SJSA1 (cell line): ENCODE measurements around the gene PRR36. TPM values are rescaled to one million over a fixed set of nuclear protein-coding genes. Genes with fewer than 3 reads are reported as not detected.
A peak's percentile ranks its signal among the peaks of the same experiment; 100 is the strongest.

ENCODE experiments used
- DNase-seq, 2 experiments: peaks; one replicate each; pipeline ENCODE4 v3.0.0-alpha.2; 2015 to 2020; ENCODE audit warnings: low spot score in 2 of 2, low read depth in 1 of 2
- H3K27ac ChIP-seq: fragments of 250-450 bp; sonication (Bioruptor Pico); 2 replicates; pipeline ENCODE4 v1.5.1; 2020; ENCODE audit warnings: mild to moderate bottlenecking, moderate library complexity
- H3K27me3 ChIP-seq: fragments of 250-450 bp; sonication (Bioruptor Pico); replicated peaks from 2 replicates; pipeline ENCODE4 v1.5.1; 2020; ENCODE audit warnings: mild to moderate bottlenecking, moderate library complexity
- H3K36me3 ChIP-seq: fragments of 250-450 bp; sonication (Bioruptor Pico); 2 replicates; pipeline ENCODE4 v1.5.1; 2020; ENCODE audit warnings: mild to moderate bottlenecking
- H3K4me1 ChIP-seq: fragments of 250-450 bp; sonication (Bioruptor Pico); replicated peaks from 2 replicates; pipeline ENCODE4 v1.6.1; 2021; ENCODE audit warnings: mild to moderate bottlenecking
- H3K4me3 ChIP-seq: fragments of 250-450 bp; sonication (Bioruptor Pico); 2 replicates; pipeline ENCODE4 v1.5.1; 2020; ENCODE audit warnings: mild to moderate bottlenecking
- H3K9me3 ChIP-seq: fragments of 250-450 bp; sonication (Bioruptor Pico); replicated peaks from 2 replicates; pipeline ENCODE4 v1.5.1; 2020; ENCODE audit warnings: mild to moderate bottlenecking
- total RNA-seq: library from RNA; depleted of rRNA; stranded (reverse); fragments of >200 nt; shearing (Covaris generic); gene quantifications from 2 replicates; pipeline ENCODE4 v1.2.3, GENCODE V29; 2014

PRR36 gene
- total RNA-seq, 1 experiment from 2014 or later, result not detected

DNA sequence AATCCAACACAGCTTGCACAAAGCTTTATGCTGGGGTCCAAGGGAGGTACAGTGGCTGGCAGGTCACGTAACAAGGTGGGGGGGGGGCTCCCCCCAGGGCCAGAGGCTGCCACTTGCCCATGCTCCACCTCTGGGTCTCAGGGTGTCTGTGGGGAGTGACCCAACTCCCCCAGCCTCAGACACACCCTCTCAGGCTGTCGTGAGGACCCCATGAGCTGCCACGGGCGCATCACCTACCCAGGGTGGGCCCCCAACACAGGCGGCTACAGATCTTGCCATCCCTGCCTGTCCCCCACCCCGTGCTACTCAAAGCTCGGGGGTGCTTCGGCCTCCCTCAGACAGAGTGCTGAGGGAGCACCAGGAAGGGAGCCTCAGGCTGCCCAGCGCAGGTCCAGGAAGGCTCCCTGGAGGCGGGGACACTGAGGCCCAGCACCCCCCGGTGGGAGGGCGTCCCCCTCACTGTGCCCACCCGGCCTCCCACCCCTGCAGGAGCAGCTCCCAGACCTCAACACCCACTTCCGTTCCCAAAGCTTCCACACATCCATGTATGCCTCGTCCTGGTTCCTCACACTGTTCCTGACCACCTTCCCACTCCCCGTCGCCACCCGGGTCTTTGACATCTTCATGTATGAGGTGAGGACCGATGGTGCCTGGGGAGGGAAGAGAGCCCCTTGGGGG, 23.1 kb downstream of the PRR36 start:
- no peaks in the 10 kb centered on the region for H3K9me3 ChIP-seq
- no peak overlapping the region for H3K4me3 ChIP-seq
- H3K36me3 ChIP-seq, result no peaks in the 10 kb centered on the region
- H3K27ac ChIP-seq, result no peak overlapping the region
- DNase-seq, result no peak
- H3K4me1 ChIP-seq, result no peaks in the 10 kb centered on the region
- no peaks in the 10 kb centered on the region for H3K27me3 ChIP-seq

- Histone ChIP-seq H3K9me3 (no peaks in the 10 kb centered on the region), H3K27me3 (no peaks in the 10 kb centered on the region), H3K4me1 (no peaks in the 10 kb centered on the region), H3K36me3 (no peaks in the 10 kb centered on the region), H3K4me3 (no peak overlapping the region), H3K27ac (no peak overlapping the region)
- no peak for DNase-seq
Observed at GRCh38 chr19:7850000-7850813, 24.0 kb downstream of the PRR36 start.

DNA sequence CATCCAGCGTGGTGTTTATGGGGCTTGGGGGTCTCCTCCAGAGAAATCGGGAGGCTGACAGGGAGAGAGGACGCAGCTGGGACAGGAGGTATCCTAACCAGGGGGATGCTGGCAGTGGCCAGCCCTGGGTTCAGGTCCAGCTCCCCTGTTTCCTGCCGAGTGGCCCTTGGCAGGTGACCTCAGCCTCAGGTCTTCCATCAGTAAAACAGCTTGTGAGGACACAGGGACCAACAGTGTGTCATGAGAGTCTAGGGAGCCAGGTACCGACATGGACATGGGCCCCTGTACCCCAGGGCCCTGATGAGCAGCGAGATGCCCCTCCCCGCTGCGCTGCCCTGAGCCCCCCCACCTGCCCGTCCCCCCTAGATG, 24.6 kb downstream of the PRR36 start:
- DNase-seq, result no peak
- Histone ChIP-seq H3K36me3 (no peaks in the 10 kb centered on the region), H3K9me3 (no peaks in the 10 kb centered on the region), H3K4me3 (no peak overlapping the region), H3K27ac (no peak overlapping the region), H3K4me1 (no peaks in the 10 kb centered on the region), H3K27me3 (no peaks in the 10 kb centered on the region)

- H3K9me3 ChIP-seq, result no peaks in the 10 kb centered on the region
- no peaks in the 10 kb centered on the region for H3K36me3 ChIP-seq
Observed at GRCh38 chr19:7848779-7849457, 25.3 kb downstream of the PRR36 start.

GRCh38 chr19:7847664-7848063, 26.5 kb downstream of the PRR36 start:
- peak in 1 of 2 experiments; percentile 42 for DNase-seq
- Histone ChIP-seq H3K36me3 (no peaks in the 10 kb centered on the region), H3K9me3 (no peaks in the 10 kb centered on the region), H3K4me3 (no peak overlapping the region), H3K27me3 (no peaks in the 10 kb centered on the region), H3K4me1 (no peaks in the 10 kb centered on the region), H3K27ac (no peak overlapping the region)

More at GRCh38 chr19:7848779-7849457, 25.3 kb downstream of the PRR36 start:
- DNase-seq, result no peak
- no peak overlapping the region for H3K4me3 ChIP-seq
- H3K4me1 ChIP-seq, result no peaks in the 10 kb centered on the region
- H3K27ac ChIP-seq, result no peak overlapping the region
- no peaks in the 10 kb centered on the region for H3K27me3 ChIP-seq

DNA sequence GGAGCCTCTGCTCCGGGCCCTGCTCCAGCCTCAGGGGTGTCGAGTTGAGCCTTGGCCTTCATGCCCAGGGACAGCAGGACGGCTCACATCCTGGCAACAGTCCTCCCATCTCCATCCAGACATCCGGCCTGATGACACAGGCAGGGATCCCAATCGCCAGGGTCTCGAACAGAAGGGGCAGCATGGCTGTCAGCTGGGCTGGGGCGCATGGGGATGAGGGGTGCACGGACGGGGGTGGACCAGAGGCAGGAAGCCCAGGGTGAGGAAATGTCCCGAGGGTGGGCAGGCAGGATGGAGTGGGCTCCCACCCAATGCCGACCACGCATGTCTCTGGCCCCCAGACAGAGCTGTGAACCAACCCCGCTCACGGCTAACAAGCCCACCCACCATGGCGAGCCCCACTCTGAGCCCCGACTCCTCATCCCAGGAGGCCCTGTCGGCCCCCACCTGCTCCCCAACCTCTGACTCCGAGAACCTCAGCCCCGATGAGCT, 28.0 kb downstream of the PRR36 start:
- no peak for DNase-seq
- 0 out of 2 replicates have a peak, but pooled peaks cover 3% of the 10 kb centered on the region for H3K9me3 ChIP-seq
- H3K4me3 ChIP-seq, result no peak overlapping the region
- H3K4me1 ChIP-seq, result no peaks in the 10 kb centered on the region
- no peak overlapping the region for H3K27ac ChIP-seq
- no peaks in the 10 kb centered on the region for H3K36me3 ChIP-seq
- no peaks in the 10 kb centered on the region for H3K27me3 ChIP-seq

- H3K9me3 ChIP-seq, result 0 out of 2 replicates have a peak, but pooled peaks cover 3% of the 10 kb centered on the region
- no peaks in the 10 kb centered on the region for H3K27me3 ChIP-seq
- no peak overlapping the region for H3K27ac ChIP-seq
- no peaks in the 10 kb centered on the region for H3K4me1 ChIP-seq
- no peak for DNase-seq
- no peaks in the 10 kb centered on the region for H3K36me3 ChIP-seq
- no peak overlapping the region for H3K4me3 ChIP-seq
Observed at GRCh38 chr19:7845390-7846154, 28.6 kb downstream of the PRR36 start.

DNA sequence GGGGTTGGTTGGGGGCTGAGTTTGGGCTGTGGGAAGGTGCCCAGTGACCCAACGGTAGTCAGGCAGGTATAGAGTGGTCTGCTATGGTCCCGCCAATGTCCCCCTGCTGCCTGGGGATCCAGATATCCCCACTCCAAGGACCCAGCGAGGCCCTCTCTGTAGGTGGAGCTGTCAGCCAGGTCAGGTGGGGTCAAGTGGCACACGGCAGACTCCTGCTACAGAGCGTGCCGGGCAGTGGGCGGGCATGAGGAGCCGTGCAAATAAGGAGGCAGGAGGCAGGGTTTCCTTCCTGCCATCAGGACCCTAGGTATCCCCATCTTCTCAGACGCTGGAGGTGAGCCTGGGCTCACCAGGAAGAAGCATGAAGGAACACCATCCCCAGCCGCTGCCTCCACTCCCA, 29.2 kb downstream of the PRR36 start:
- H3K36me3 ChIP-seq, result no peaks in the 10 kb centered on the region
- H3K27ac ChIP-seq, result no peak overlapping the region
- no peak for DNase-seq
- H3K9me3 ChIP-seq, result 0 out of 2 replicates have a peak, but pooled peaks cover 3% of the 10 kb centered on the region
- no peaks in the 10 kb centered on the region for H3K4me1 ChIP-seq
- no peaks in the 10 kb centered on the region for H3K27me3 ChIP-seq
- no peak overlapping the region for H3K4me3 ChIP-seq

- H3K4me3 ChIP-seq, result no peak overlapping the region
- 0 out of 2 replicates have a peak, but pooled peaks cover 3% of the 10 kb centered on the region for H3K9me3 ChIP-seq
- no peak overlapping the region for H3K27ac ChIP-seq
- H3K27me3 ChIP-seq, result no peaks in the 10 kb centered on the region
- DNase-seq, result no peak
- H3K4me1 ChIP-seq, result no peaks in the 10 kb centered on the region
- H3K36me3 ChIP-seq, result no peaks in the 10 kb centered on the region
Observed at GRCh38 chr19:7844405-7844804, 29.8 kb downstream of the PRR36 start.

- H3K27ac ChIP-seq, result no peak overlapping the region
- H3K4me1 ChIP-seq, result peaks cover under 1% of the 10 kb centered on the region; the same call in 1 of the 2 replicates
- H3K9me3 ChIP-seq, result 0 out of 2 replicates have a peak, but pooled peaks cover 3% of the 10 kb centered on the region
- H3K27me3 ChIP-seq, result no peaks in the 10 kb centered on the region
- DNase-seq, result no peak
- no peak overlapping the region for H3K4me3 ChIP-seq
- no peaks in the 10 kb centered on the region for H3K36me3 ChIP-seq
Observed at GRCh38 chr19:7843521-7843920, 30.7 kb downstream of the PRR36 start.

GRCh38 chr19:7842661-7843294, 31.4 kb downstream of the PRR36 start:
- Histone ChIP-seq H3K4me1 (peaks cover 7% of the 10 kb centered on the region), H3K4me3 (no peak overlapping the region), H3K36me3 (no peaks in the 10 kb centered on the region), H3K27me3 (no peaks in the 10 kb centered on the region), H3K9me3 (0 out of 2 replicates have a peak, but pooled peaks cover 3% of the 10 kb centered on the region), H3K27ac (no peak overlapping the region)
- no peak for DNase-seq

GRCh38 chr19:7841751-7842660, 32.2 kb downstream of the PRR36 start:
- Histone ChIP-seq H3K27ac (no peak overlapping the region), H3K36me3 (no peaks in the 10 kb centered on the region), H3K4me1 (peaks cover 11% of the 10 kb centered on the region), H3K9me3 (0 out of 2 replicates have a peak, but pooled peaks cover 3% of the 10 kb centered on the region), H3K27me3 (no peaks in the 10 kb centered on the region), H3K4me3 (no peak overlapping the region)
- no peak for DNase-seq
